Left lobe of liver (tissue), 2 donors: ENCODE results near the gene HOATZ. TPM values are rescaled to one million over a fixed set of nuclear protein-coding genes. Genes with fewer than 3 reads are reported as not detected.

Experiments
- ATAC-seq: fragments of 200-7000 bp; cut with Tn5 transposase; one replicate; pipeline ENCODE4 v1.9.1; 2020; ENCODE audit warnings: mild to moderate bottlenecking, moderate library complexity
- DNase-seq: peaks from one replicate; pipeline ENCODE4 v3.0.0-alpha.2; 2020; ENCODE audit warnings: low spot score
- total RNA-seq: library from RNA; stranded (reverse); gene quantifications from one replicate; pipeline ENCODE4 v1.2.1, GENCODE V29; 2021
- donor health status: DM: no; HTN: no; CAD: no; lungs with moderate emphysema.
- donor health status: DM: no; HTN: yes; CAD: no.

The HOATZ gene
- total RNA-seq = not detected

- ATAC-seq (no peak), DNase-seq (no peak)
These were observed at the start of gene HOATZ for GRCh38 chr11:111514216-111515031. Gene HOATZ, plus strand, starts transcription at chr11:111514778. Its CDS starts 7 bp downstream, at chr11:111514785.

- DNase-seq (no peak), ATAC-seq (no peak)
These were observed 49.2 kb upstream of the HOATZ start for GRCh38 chr11:111465400-111465799.

- ATAC-seq (no peak), DNase-seq (no peak)
These were observed 48.0 kb upstream of the HOATZ start for GRCh38 chr11:111466615-111467014.

- no peak for DNase-seq
- no peak for ATAC-seq
These were observed 45.4 kb upstream of the HOATZ start for GRCh38 chr11:111469200-111469599.

- ATAC-seq (no peak), DNase-seq (no peak)
These were observed 42.4 kb upstream of the HOATZ start for GRCh38 chr11:111472228-111472627.

- no peak for DNase-seq
- no peak for ATAC-seq
These were observed 40.1 kb upstream of the HOATZ start for GRCh38 chr11:111474432-111474831.

GRCh38 chr11:111476366-111476765 is 38.2 kb upstream of the HOATZ start:
- DNase-seq (no peak), ATAC-seq (no peak)

GRCh38 chr11:111476956-111477355 is 37.6 kb upstream of the HOATZ start:
- no peak for DNase-seq
- ATAC-seq = no peak

GRCh38 chr11:111477898-111478297 is 36.7 kb upstream of the HOATZ start:
- no peak for ATAC-seq

GRCh38 chr11:111479666-111480065 is 34.9 kb upstream of the HOATZ start:
- no peak for DNase-seq

More at GRCh38 chr11:111477898-111478297, 36.7 kb upstream of the HOATZ start:
- DNase-seq = no peak

GRCh38 chr11:111483431-111483830 is 31.1 kb upstream of the HOATZ start:
- DNase-seq (no peak), ATAC-seq (no peak)

More at GRCh38 chr11:111479666-111480065, 34.9 kb upstream of the HOATZ start:
- no peak for ATAC-seq

- DNase-seq (no peak), ATAC-seq (no peak)
These were observed 24.1 kb upstream of the HOATZ start for GRCh38 chr11:111490496-111490895.

GRCh38 chr11:111494040-111494439 is 20.5 kb upstream of the HOATZ start:
- DNase-seq (no peak), ATAC-seq (no peak)

- ATAC-seq = no peak
These were observed 15.1 kb upstream of the HOATZ start for GRCh38 chr11:111499483-111499882.

GRCh38 chr11:111500481-111500880 is 14.1 kb upstream of the HOATZ start:
- no peak for DNase-seq
- no peak for ATAC-seq

More at GRCh38 chr11:111499483-111499882, 15.1 kb upstream of the HOATZ start:
- no peak for DNase-seq

GRCh38 chr11:111502611-111503010 is 12.0 kb upstream of the HOATZ start:
- ATAC-seq = no peak

GRCh38 chr11:111510311-111510710 is 4.3 kb upstream of the HOATZ start:
- DNase-seq (no peak), ATAC-seq (no peak)

More at GRCh38 chr11:111502611-111503010, 12.0 kb upstream of the HOATZ start:
- DNase-seq = no peak

GRCh38 chr11:111512296-111513239 is 2.0 kb upstream of the HOATZ start, which contains the start of gene BTG4:
Gene BTG4, minus strand, starts transcription at chr11:111512386. Its CDS starts 13,610 bp downstream, at chr11:111498776.
- ATAC-seq = peak; percentile 18
- no peak for DNase-seq

GRCh38 chr11:111513240-111513605 is 1.4 kb upstream of the HOATZ start:
- ATAC-seq (peak; percentile 10), DNase-seq (no peak)

GRCh38 chr11:111515591-111515990 is 1.0 kb downstream of the HOATZ start:
- DNase-seq = no peak
- no peak for ATAC-seq

GRCh38 chr11:111518668-111519067 is 4.1 kb downstream of the HOATZ start:
- DNase-seq (no peak), ATAC-seq (no peak)
